GM19035 (cell line): Measurements from ENCODE around the gene TRAPPC8.
"Not testable (repeated sequence)": the region's sequence is repeated elsewhere in the genome, so short reads cannot be mapped to it uniquely, and the experiment has no call there.

Experiments used
- ATAC-seq: cut with Tn5 transposase; IDR thresholded peaks from one replicate; pipeline ENCODE4 v1.9.1; 2021; ENCODE audit not compliant: unreplicated experiment

The TRAPPC8 gene

DNA sequence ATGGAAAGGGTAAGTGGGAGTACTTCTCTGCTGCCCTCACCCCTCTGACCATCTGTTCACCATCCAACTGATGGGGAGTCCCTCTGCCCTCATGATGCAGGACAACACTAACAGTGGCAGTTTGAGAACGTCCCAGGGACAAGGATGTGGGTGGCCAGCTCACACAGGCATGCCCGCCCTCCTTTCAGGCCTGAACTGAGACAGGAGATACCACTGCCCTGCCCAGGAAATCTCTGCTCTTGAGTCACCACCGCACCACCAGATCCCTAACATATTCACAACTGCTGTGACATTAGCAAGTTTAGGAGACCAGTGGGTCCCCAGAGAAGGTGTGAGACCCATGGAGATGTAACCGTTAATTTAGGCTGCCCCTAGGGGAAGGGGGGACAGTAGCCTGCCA, 66.2 kb downstream of the TRAPPC8 start:
- ATAC-seq = no peak

DNA sequence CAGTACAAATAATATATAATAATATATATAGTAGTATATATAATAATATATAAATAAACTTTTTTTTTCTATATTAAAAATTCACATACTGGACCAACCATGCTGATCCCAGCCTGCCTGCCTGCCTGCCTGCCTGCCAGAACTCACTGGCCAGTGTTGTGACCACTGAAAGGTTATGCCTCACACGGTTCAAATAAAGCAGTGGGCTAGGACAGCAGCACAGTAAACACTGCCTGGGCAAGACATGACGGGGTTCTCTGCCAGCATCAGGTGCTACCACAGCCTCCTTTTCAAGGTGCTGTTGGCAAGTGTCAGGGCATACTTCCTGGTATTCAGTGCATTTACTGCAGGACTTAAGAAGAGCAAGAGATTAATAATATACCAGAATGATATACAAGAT, 67.6 kb downstream of the TRAPPC8 start:
- no peak for ATAC-seq

DNA sequence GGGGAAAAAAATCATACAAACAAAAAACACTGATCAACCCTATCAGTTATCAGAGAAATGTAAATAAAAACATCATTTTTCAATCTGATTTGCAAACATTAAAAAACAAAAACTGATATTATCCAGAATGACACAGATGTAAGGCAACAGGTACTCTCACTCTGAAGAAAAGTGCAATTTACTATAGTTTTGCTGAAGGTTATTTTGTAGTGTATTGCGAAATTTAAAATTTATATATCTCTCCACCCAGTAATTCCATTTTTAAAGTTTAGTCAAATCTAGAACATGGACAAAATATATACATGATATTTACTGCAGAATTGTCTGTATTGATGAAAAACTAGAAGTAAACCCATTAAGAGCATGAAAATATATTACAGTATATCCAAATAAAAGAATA, 79.8 kb downstream of the TRAPPC8 start:
- ATAC-seq = no peak

DNA sequence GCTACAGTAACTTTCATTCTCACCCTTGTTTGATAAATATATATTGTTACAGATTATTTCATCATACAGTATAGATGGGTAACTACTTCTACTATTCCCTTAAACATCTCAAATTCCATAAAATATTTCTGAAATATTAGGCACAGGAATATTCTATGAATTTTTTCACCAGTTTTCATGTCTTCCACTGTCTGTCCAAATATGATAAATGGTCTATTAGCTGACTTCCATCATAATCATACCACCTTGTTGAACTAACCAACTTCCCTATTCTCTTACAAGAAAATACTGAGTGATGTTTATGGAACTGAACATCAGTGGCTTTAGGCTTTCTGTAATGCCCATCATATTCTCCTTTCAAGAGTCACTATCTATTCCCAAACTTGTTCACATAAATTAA, 82.4 kb downstream of the TRAPPC8 start:
- ATAC-seq = no peak

DNA sequence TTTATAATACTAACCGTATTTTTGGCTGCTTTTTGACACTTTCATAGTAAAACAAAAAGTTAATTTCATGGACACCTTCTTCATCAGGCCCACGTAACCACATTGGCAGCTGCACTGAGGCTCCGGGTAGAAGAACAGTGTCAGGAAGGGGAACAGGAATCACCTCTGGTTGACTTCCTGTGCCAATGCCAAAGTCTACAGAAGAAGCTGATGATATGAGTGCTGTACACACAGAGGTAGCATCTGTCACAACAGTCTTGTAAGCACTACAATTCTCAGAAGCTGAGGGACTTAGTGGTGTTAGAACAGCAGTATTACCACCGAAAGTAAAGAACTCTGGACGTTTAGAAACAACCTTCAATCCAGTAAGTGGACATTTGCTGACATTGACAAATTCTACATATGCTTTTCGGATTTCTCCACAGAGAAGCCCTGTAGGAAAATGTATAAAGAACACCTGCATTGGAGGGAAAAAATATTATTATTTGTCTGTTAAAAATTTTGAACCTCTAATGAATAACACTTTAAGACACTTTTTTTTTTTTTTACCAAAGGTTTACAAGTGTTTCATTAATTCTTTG, 85.3 kb downstream of the TRAPPC8 start:
- ATAC-seq = no peak

DNA sequence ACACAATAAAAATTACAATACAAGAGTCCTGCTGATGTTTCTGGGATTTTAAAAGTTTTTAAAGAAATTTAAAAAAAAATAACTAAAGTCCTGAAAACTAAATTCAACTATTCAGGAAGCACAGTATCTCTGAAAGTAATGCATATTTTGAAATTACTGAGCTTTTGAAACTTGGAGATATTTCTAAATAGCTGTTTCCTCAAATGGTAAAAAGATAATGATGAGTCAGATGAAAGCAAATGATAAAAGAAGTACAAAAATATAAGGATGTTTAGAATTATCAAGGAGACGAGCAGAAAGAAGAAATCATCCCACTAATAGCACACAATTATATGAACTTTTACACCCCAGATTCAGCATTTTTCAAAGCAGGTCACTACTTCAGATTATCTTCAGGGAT, 92.1 kb downstream of the TRAPPC8 start:
- no peak for ATAC-seq

DNA sequence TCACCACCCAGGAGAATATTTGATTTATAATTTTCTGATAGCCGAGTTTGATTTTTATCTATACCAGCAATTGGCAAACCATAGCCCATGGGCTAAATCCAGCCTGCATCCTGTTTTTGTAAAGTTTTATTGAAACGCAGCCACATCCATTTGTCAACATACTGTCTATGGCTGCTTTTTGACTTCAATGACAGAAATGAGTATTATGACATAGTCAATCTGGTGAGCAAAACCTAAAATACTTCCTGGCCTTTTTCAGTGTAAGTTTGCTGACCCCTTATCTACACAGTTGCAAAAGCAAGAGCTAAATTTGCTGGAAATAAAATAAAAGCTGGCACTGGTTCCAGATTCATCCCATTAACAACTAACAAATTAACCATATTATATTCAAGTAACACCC, 102.4 kb downstream of the TRAPPC8 start:
- no peak for ATAC-seq

DNA sequence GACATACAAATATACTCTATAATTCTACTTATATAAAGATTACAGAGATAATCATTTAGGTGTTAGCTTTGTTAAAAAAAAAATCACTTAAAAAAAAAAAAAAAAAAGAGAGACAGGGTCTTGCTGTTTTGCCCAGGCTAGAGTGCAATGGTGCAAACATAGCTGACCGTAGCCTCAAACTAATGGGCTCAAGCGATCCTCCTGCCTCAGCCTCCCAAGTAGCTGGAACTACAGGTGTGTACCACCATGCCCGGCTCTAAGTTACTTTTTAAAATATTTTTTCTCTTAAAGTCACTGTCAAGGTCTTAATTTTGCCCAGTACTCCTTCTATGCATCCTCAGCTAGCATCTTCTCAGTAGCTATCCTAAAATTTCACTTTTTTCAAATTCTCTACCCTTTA, 105.0 kb downstream of the TRAPPC8 start:
- no peak for ATAC-seq

DNA sequence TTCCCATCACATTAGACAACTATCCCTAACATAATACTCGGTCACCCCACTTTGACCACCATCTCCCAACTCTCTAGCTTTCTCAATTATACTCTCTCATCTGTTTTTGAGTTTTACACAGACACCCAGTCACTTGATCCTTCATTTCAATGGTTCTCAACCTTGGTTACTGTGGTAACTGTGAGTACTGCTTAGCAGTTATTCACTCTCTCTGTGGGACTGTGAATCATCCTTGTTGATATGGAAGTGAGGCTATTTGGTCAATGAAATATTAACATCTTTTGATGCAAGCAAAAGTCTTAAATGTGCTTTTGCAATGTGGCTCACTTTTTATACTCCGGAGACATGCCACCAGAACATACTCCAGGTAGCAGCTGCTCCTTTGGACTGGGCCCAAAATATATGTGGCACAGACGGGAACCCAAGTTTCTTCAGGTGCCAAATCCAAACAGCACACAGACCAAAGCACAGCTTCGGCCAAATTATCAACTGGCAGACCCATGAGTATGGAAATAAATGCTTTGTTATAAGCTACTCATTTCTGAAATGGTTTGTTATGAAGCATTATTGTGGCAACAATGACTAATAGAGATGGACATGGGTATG, 107.3 kb downstream of the TRAPPC8 start:
- no peak for ATAC-seq

DNA sequence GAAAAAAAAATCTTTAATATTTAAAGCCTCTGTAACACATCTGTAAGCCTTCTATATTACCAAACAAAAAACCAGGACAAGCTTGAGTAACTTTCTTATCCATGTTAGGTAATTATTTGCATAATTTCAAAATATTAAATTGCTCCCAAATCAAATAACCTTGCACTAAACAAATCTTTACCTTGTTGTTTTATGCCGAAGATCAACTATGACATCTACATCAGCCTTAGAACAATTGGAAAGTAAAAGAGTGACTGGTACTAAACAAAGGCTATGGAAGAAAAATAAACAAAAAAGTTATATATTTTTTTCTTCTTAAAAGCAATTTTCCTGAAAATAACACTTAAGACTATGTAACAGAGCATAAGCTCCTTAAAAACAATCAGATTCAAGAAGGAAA, 111.0 kb downstream of the TRAPPC8 start:
- no peak for ATAC-seq

DNA sequence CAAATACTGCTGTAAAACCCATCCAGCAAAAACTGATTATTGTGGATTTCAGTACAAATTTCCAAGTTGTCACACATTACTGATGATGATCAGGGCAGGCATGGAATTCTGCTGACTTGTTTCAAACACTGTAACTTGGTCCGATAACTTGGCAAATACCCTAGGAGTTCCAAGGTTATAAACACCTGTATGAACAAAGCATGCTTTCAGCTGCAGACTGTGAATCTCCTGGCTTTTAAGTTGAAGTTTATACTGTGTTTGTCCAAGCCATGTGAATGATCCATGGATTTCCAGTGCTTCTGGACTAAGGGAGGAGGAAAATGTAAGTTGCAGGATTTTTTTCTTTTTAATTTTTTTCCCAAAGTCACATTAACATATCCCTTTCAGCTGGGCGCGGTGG, 112.2 kb downstream of the TRAPPC8 start:
- ATAC-seq = no peak

DNA sequence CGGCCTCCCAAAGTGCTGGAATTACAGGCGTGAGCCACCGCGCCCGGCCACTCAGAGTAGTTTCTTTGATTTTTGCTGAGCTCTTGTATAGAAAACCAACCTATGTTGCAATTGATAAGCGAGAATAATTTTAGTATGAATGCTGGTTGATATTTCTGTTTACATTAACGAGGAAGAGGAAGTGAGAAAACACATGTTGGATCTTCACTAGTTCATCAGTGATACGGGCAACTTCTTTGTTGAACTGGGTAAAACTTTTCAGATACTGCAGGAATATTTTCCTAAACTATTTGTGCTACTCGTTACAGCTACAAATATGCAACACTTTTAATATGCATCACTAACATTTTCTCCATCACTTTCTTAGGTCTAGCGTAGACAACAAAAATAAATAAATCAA, 114.3 kb downstream of the TRAPPC8 start:
- no peak for ATAC-seq

DNA sequence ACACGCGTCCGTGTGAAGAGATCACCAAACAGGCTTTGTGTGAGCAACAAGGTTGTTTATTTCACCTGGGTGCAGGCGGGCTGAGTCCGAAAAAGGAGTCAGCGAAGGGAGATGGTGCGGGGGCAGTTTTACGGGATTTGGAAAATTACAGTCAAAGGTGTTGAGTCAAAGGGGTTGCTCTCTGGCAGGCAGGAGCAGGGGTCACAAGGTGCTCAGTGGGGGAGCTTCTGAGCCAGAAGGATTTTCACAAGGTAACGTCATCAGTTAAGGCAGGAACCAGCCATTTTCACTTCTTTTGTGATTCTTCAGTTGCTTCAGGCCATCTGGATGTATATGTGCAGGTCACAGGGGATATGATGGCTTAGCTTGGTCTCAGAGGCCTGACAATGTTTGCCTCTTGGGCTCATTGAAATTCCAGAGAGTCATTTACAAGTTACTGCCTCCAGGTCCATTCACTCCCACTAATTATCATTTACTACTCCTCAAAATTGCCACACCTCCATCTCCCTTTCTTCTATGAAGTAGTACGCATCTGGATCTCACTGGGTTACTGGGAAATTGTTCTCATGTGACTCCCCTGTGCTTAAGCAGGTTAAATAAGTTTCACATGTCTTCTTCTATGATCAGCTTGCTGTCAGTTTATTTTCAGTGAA, 116.1 kb downstream of the TRAPPC8 start:
- ATAC-seq = not testable (repeated sequence)

DNA sequence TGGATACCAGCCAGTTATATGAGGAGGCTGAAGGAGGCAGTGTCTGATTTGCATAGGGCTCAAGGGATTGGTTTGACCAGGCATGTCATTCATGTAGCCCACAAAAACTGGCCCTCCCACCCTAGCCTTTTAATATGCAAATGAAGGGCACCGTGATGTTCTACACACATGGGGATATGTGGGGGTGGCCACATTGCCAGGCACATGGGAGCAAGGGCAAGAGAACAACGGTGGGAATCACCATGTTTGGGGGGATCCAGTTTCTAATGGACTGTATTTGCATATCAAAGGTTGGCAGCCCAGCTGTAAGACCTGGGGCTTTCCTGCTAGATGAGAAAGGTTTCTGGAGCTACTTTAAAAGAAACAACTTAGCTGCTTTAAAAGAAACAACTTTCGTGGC, 117.2 kb downstream of the TRAPPC8 start:
- no peak for ATAC-seq

DNA sequence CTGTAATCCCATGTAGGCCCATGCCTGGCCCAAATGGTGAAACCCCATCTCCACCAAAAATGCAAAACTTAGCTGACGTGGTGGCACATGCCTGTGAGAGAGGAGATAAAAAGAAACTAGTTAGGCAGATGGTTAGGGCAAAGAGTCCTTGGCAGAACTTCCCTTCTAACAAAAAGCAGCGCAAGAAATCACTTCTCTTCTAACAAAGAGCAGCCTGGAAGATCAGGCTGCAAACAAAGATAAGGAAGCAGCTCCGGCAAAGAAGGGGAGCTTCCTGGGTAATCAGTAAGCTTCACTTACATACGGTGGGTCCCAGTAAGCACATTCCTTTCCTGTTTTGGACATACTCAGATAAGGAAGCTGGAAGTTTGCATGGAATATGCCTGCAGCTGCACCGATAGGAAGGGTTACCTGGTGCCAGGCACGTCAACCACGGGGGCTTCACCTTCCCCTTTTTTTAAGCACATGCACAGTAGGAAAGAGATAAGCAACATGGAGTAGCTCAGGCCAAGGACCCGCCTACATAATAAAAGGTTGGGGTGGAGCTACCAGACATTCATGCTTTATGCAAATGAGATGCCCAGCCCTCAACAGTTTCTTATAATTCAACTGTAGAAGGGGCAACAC, 121.3 kb downstream of the TRAPPC8 start:
- ATAC-seq = no peak

DNA sequence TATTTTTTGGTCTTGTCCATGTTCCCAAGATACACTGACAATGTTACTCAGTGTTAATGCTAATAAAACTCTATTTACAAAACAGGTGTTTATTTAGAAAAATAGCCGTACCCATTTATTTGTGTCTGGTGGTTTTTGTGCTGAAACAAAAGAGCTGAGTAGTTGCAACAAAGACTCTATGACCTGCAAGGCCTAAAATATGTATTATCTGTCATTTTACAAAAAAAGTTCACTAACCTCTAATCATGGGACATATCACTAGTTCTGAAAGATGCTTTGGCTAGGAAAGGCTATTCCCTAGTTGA, 123.1 kb downstream of the TRAPPC8 start:
- ATAC-seq = no peak

DNA sequence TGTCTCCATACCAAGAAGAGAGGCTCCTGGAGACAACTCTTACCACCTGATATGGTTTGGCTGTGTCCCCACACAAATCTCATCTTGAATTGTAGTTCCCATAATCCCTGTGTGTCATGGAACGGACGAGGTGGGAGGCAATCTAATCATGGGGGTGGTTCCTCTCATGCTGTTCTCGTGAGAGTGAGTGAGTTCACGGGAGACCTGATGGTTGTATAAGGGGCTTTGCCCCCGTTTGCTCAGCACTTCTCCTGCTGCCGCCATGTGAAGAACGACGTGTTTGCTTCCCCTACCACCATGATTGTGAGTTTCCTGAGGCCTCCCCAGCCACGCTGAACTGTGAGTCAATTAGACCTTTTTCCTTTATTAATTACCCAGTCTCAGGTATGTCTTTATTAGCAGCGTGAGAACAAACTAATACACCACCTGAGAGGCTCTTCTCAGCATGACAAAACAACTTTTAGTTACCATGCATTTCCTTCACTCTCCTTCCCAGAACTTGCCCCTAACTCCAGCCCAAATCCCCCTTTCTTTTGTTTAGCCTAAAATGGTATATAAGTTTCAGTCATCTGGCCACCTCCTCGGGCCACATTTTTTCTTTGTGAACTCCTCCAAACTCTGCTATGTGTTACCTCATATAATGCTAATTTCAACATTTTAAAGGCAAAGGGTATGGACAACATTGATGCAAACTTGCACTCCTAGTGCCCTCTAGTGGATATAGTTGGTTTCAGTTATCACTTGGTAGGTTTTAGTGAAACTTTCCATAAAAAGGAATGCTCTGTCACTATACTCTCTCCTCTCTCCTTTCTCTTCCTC, 123.6 kb downstream of the TRAPPC8 start:
- ATAC-seq = peak; percentile 82

DNA sequence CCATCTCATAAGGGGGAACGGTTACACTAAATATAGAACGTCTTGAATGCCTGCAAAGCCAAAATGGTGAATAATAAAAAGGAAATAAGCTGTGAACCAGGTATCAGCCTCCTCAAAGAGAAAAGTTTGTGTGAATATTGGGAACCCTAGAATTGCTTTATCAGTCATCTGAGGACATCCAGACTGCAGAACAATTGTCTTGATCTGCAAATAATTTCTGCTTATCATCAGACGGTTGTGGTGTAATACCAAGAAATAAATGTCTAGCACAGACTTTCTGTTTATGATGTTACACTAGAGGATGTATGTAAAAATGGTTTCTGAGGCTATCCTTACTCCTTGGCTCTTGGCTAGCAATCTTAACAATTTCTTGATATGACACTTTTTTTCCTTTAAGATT, 128.8 kb downstream of the TRAPPC8 start:
- no peak for ATAC-seq

DNA sequence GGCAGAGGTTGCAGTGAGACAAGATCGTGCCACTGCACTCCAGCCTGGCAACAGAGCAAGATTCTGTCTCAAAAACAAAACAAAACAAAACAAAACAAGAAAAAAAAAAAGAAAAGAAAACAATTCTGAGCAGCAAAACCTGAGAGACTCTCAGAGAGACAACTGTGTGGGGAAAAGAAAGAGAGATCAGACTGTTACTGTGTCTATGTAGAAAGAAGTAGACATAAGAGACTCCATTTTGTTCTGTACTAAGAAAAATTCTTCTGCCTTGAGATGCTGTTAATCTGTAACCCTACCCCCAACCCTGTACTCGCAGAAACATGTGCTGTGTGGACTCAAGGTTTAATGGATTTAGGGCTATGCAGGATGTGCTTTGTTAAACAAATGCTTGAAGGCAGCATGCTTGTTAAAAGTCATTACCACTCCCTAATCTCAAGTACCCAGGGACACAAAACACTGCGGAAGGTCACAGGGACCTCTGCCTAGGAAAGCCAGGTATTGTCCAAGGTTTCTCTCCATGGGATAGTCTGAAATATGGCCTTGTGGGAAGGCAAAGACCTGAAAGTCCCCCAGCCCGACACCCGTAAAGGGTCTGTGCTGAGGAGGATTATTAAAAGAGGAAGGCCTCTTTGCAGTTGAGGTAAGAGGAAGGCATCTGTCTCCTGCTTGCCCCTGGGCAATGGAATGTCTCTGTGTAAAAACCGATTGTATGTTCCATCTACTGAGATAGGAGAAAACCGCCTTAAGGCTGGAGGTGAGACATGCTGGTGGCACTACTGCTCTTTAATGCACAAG, 132.4 kb downstream of the TRAPPC8 start:
- not testable (repeated sequence) for ATAC-seq

DNA sequence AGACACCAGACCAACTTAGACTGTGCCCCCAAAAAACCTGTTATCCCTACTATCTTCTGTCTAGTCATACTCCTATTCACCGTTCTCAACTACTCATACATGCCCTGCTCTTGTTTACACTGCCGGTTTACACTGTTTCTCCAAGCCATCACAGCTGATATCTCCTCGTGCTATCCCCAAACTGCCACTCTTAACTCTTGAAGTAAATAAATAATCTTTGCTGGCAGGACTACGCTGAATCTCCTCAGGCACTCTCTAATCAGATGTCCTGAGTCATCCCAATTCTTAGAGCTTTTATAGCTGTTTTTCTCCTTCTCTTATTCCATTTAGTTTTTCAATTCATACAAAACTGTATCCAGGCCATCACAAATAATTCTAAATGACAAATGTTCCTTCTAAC, 133.9 kb downstream of the TRAPPC8 start:
- ATAC-seq = not testable (repeated sequence)

DNA sequence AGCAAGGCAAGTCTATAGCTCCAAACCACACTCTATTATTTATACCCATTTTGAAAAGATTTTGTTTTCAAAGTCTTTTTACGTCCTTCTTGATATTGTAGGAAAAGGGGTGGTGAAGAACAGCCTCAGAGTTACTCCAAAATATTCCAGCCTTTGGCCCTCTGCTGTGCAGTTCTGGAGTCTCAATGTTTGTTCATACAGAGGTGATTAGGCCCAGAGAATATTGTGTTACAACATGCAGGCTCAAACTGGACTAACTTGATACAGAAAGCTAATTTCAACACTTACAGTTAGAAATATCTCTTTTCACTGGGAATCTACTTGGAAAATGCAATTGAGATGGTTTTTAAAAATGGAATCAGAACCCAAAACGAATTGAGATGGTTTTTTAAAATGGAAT, 141.8 kb downstream of the TRAPPC8 start:
- no peak for ATAC-seq
